ENCODE results near the gene CCDC85B.

Gene CCDC85B

GRCh38 chr11:65900125-65900898 is 9.8 kb downstream of the CCDC85B start, which contains the start of gene FOSL1:
TSS of gene FOSL1 (minus strand) at chr11:65900388. CDS start at chr11:65900339, 49 bp downstream.
- peaks cover 30% of the 10 kb centered on the region for H3K36me3 ChIP-seq (ENCODE audit: insufficient read depth, insufficient read length, low read length)
- no peaks in the 10 kb centered on the region for H3K9me3 ChIP-seq (ENCODE audit: insufficient read depth, low read length)
- peak within 1 kb of the TSS; percentile 93 for H3K9ac ChIP-seq (ENCODE audit: insufficient read length, low read depth)
- peak within 1 kb of the TSS; percentile 88 for H3K4me3 ChIP-seq (ENCODE audit: insufficient read length, low read depth)
- H3K4me1 ChIP-seq (ENCODE audit: insufficient read depth, insufficient read length) = peaks cover 5% of the 10 kb centered on the region
- peaks cover 35% of the 10 kb centered on the region for H3K27me3 ChIP-seq (ENCODE audit: insufficient read depth, insufficient read length)
- peak; percentile 84 for DNase-seq (ENCODE audit: low read depth, low spot score)
- TF ChIP-seq YY1 (IDR thresholded peaks at IDR 0.05; ENCODE audit: insufficient read depth, insufficient read length) = no peak
- TF ChIP-seq SUZ12 (IDR thresholded peaks at IDR 0.05; ENCODE audit: extremely low read depth, insufficient read depth, insufficient read length) = no peak
- no peak for TF ChIP-seq ZNF274 (IDR thresholded peaks at IDR 0.05; ENCODE audit: low read depth, low read length)

- Histone ChIP-seq H3K27me3 (ENCODE audit: insufficient read depth, insufficient read length) (peaks cover 35% of the 10 kb centered on the region), H3K36me3 (ENCODE audit: insufficient read depth, insufficient read length, low read length) (peaks cover 25% of the 10 kb centered on the region), H3K9ac (ENCODE audit: insufficient read length, low read depth) (no peak overlapping the region), H3K4me1 (ENCODE audit: insufficient read depth, insufficient read length) (peaks cover 5% of the 10 kb centered on the region), H3K4me3 (ENCODE audit: insufficient read length, low read depth) (no peak overlapping the region), H3K9me3 (ENCODE audit: insufficient read depth, low read length) (no peaks in the 10 kb centered on the region)
- TF ChIP-seq ZNF274 (IDR thresholded peaks at IDR 0.05; ENCODE audit: low read depth, low read length) (no peak), SUZ12 (IDR thresholded peaks at IDR 0.05; ENCODE audit: extremely low read depth, insufficient read depth, insufficient read length) (no peak), YY1 (IDR thresholded peaks at IDR 0.05; ENCODE audit: insufficient read depth, insufficient read length) (no peak)
- DNase-seq (ENCODE audit: low read depth, low spot score) = no peak
Measured at GRCh38 chr11:65900899-65901180, 10.4 kb downstream of the CCDC85B start.

GRCh38 chr11:65903068-65903481 is 12.6 kb downstream of the CCDC85B start:
- no peak for DNase-seq (ENCODE audit: low read depth, low spot score)
- Histone ChIP-seq H3K4me1 (ENCODE audit: insufficient read depth, insufficient read length) (peaks cover 5% of the 10 kb centered on the region), H3K9ac (ENCODE audit: insufficient read length, low read depth) (peak overlapping the region; percentile 65), H3K9me3 (ENCODE audit: insufficient read depth, low read length) (no peaks in the 10 kb centered on the region), H3K36me3 (ENCODE audit: insufficient read depth, insufficient read length, low read length) (peaks cover 5% of the 10 kb centered on the region), H3K4me3 (ENCODE audit: insufficient read length, low read depth) (no peak overlapping the region), H3K27me3 (ENCODE audit: insufficient read depth, insufficient read length) (peaks cover 35% of the 10 kb centered on the region)
- TF ChIP-seq ZNF274 (IDR thresholded peaks at IDR 0.05; ENCODE audit: low read depth, low read length) = no peak
- no peak for TF ChIP-seq SUZ12 (IDR thresholded peaks at IDR 0.05; ENCODE audit: extremely low read depth, insufficient read depth, insufficient read length)
- no peak for TF ChIP-seq YY1 (IDR thresholded peaks at IDR 0.05; ENCODE audit: insufficient read depth, insufficient read length)

GRCh38 chr11:65903715-65904114 is 13.2 kb downstream of the CCDC85B start:
- Histone ChIP-seq H3K36me3 (ENCODE audit: insufficient read depth, insufficient read length, low read length) (no peaks in the 10 kb centered on the region), H3K9me3 (ENCODE audit: insufficient read depth, low read length) (no peaks in the 10 kb centered on the region), H3K4me1 (ENCODE audit: insufficient read depth, insufficient read length) (peaks cover 5% of the 10 kb centered on the region), H3K27me3 (ENCODE audit: insufficient read depth, insufficient read length) (peaks cover 30% of the 10 kb centered on the region), H3K9ac (ENCODE audit: insufficient read length, low read depth) (peak overlapping the region; percentile 12), H3K4me3 (ENCODE audit: insufficient read length, low read depth) (no peak overlapping the region)
- DNase-seq (ENCODE audit: low read depth, low spot score) = no peak
- TF ChIP-seq YY1 (IDR thresholded peaks at IDR 0.05; ENCODE audit: insufficient read depth, insufficient read length) (no peak), SUZ12 (IDR thresholded peaks at IDR 0.05; ENCODE audit: extremely low read depth, insufficient read depth, insufficient read length) (no peak), ZNF274 (IDR thresholded peaks at IDR 0.05; ENCODE audit: low read depth, low read length) (no peak)

- Histone ChIP-seq H3K4me1 (ENCODE audit: insufficient read depth, insufficient read length) (peaks cover 8% of the 10 kb centered on the region), H3K4me3 (ENCODE audit: insufficient read length, low read depth) (no peak overlapping the region), H3K9me3 (ENCODE audit: insufficient read depth, low read length) (no peaks in the 10 kb centered on the region), H3K36me3 (ENCODE audit: insufficient read depth, insufficient read length, low read length) (no peaks in the 10 kb centered on the region), H3K27me3 (ENCODE audit: insufficient read depth, insufficient read length) (peaks cover 6% of the 10 kb centered on the region), H3K9ac (ENCODE audit: insufficient read length, low read depth) (no peak overlapping the region)
- no peak for TF ChIP-seq YY1 (IDR thresholded peaks at IDR 0.05; ENCODE audit: insufficient read depth, insufficient read length)
- TF ChIP-seq ZNF274 (IDR thresholded peaks at IDR 0.05; ENCODE audit: low read depth, low read length) = no peak
- TF ChIP-seq SUZ12 (IDR thresholded peaks at IDR 0.05; ENCODE audit: extremely low read depth, insufficient read depth, insufficient read length) = no peak
- no peak for DNase-seq (ENCODE audit: low read depth, low spot score)
Measured at GRCh38 chr11:65906602-65907001, 16.1 kb downstream of the CCDC85B start.

GRCh38 chr11:65907878-65908277 is 17.4 kb downstream of the CCDC85B start:
- H3K36me3 ChIP-seq (ENCODE audit: insufficient read depth, insufficient read length, low read length) = no peaks in the 10 kb centered on the region
- no peaks in the 10 kb centered on the region for H3K27me3 ChIP-seq (ENCODE audit: insufficient read depth, insufficient read length)
- no peak overlapping the region for H3K9ac ChIP-seq (ENCODE audit: insufficient read length, low read depth)
- no peaks in the 10 kb centered on the region for H3K9me3 ChIP-seq (ENCODE audit: insufficient read depth, low read length)
- no peak for DNase-seq (ENCODE audit: low read depth, low spot score)
- TF ChIP-seq SUZ12 (IDR thresholded peaks at IDR 0.05; ENCODE audit: extremely low read depth, insufficient read depth, insufficient read length) = no peak
- no peak for TF ChIP-seq ZNF274 (IDR thresholded peaks at IDR 0.05; ENCODE audit: low read depth, low read length)
- TF ChIP-seq YY1 (IDR thresholded peaks at IDR 0.05; ENCODE audit: insufficient read depth, insufficient read length) = no peak
- H3K4me3 ChIP-seq (ENCODE audit: insufficient read length, low read depth) = no peak overlapping the region
- peaks cover 11% of the 10 kb centered on the region for H3K4me1 ChIP-seq (ENCODE audit: insufficient read depth, insufficient read length)

GRCh38 chr11:65911682-65912568 is 21.5 kb downstream of the CCDC85B start:
- peaks cover 3% of the 10 kb centered on the region for H3K36me3 ChIP-seq (ENCODE audit: insufficient read depth, insufficient read length, low read length)
- H3K9me3 ChIP-seq (ENCODE audit: insufficient read depth, low read length) = no peaks in the 10 kb centered on the region
- peak overlapping the region; percentile 71 for H3K9ac ChIP-seq (ENCODE audit: insufficient read length, low read depth)
- no peaks in the 10 kb centered on the region for H3K27me3 ChIP-seq (ENCODE audit: insufficient read depth, insufficient read length)
- no peak for TF ChIP-seq YY1 (IDR thresholded peaks at IDR 0.05; ENCODE audit: insufficient read depth, insufficient read length)
- TF ChIP-seq SUZ12 (IDR thresholded peaks at IDR 0.05; ENCODE audit: extremely low read depth, insufficient read depth, insufficient read length) = no peak
- no peak for TF ChIP-seq ZNF274 (IDR thresholded peaks at IDR 0.05; ENCODE audit: low read depth, low read length)
- H3K4me1 ChIP-seq (ENCODE audit: insufficient read depth, insufficient read length) = peaks cover 24% of the 10 kb centered on the region
- H3K4me3 ChIP-seq (ENCODE audit: insufficient read length, low read depth) = no peak overlapping the region
- DNase-seq (ENCODE audit: low read depth, low spot score) = peak; percentile 64
